B cell (primary cell): ENCODE results near the gene CAMTA1. TPM values are rescaled to one million over a fixed set of nuclear protein-coding genes. Genes with fewer than 3 reads are reported as not detected.

Experiments
- ATAC-seq: fragments of 200-7000 bp; cut with Tn5 transposase; one replicate; pipeline ENCODE4 v1.10.0; 2021; ENCODE audit warnings: low read depth, mild to moderate bottlenecking, moderate number of reproducible peaks, moderate library complexity
- CTCF ChIA-PET: fragments of 350-600 bp; sonication (Branson Sonifier 250); formaldehyde crosslinking; loops from one replicate; lab custom pipeline; 2021; ENCODE audit warnings: antibody characterized with exemption, inconsistent platforms; lab: Charles Lee
- POLR2A ChIA-PET: fragments of 350-600 bp; sonication (Branson Sonifier 250); formaldehyde crosslinking; loops from one replicate; lab custom pipeline; 2021; ENCODE audit warnings: antibody characterized with exemption; lab: Charles Lee
- DNase-seq: peaks from one replicate; pipeline ENCODE4 v3.0.0; 2013
- H2AFZ ChIP-seq: 2 replicates; pipeline ENCODE4 v1.6.1; 2012; ENCODE audit warnings: mild to moderate bottlenecking, low read depth, low read length; ENCODE audit not compliant: insufficient read depth, poor library complexity, severe bottlenecking
- H3K27ac ChIP-seq, 2 donors: 1 replicate in 1 of 2; 2 replicates in 1 of 2; pipeline ENCODE4 v1.5.1; 2012 to 2013; ENCODE audit warnings: low read length in 2 of 2, mild to moderate bottlenecking in 2 of 2, moderate library complexity in 1 of 2
- H3K27me3 ChIP-seq, 4 experiments: fragments of 200-600 bp in 1 of 4; sonication (generic) in 1 of 4; replicated peaks in 1 of 4; 1 replicate in 2 of 4; 2 replicates in 2 of 4; pipeline versions ENCODE4 v1.6.1 to v1.7.0; 2013 to 2016; ENCODE audit warnings: low read length in 3 of 4, mild to moderate bottlenecking in 2 of 4, mixed read lengths in 1 of 4, moderate library complexity in 1 of 4; ENCODE audit not compliant: insufficient read depth in 4 of 4, control insufficient read depth in 3 of 4; ENCODE audit errors: control extremely low read depth in 1 of 4
- H3K36me3 ChIP-seq, 2 experiments: replicated peaks in 1 of 2; 1 replicate in 1 of 2; 2 replicates in 1 of 2; pipeline versions ENCODE4 v1.6.1 to v1.7.1; 2013; ENCODE audit warnings: low read length in 1 of 2; ENCODE audit not compliant: insufficient read depth in 2 of 2, control insufficient read depth in 1 of 2; ENCODE audit errors: control extremely low read depth in 1 of 2, extremely low read depth in 1 of 2
- H3K4me1 ChIP-seq, 2 donors: fragments of 200-600 bp in 1 of 2; sonication (generic) in 1 of 2; 1 replicate in 1 of 2; 2 replicates in 1 of 2; pipeline versions ENCODE4 v1.5.1 to v1.6.1; 2013 to 2017; ENCODE audit warnings: low read length in 2 of 2; ENCODE audit not compliant: control insufficient read depth in 2 of 2, insufficient read depth in 2 of 2
- H3K4me2 ChIP-seq: replicated peaks from 2 replicates; pipeline ENCODE3; 2012; ENCODE audit warnings: mild to moderate bottlenecking, low read depth, low read length; ENCODE audit not compliant: poor library complexity, severe bottlenecking
- H3K4me3 ChIP-seq, 5 experiments: fragments of 200-600 bp in 1 of 5; sonication (generic) in 1 of 5; 1 replicate in 3 of 5; 2 replicates in 2 of 5; pipeline versions ENCODE4 v1.5.1 to v1.7.0; 2011 to 2016; ENCODE audit warnings: low read length in 4 of 5, mild to moderate bottlenecking in 4 of 5, low read depth in 2 of 5, control low read depth in 1 of 5, moderate library complexity in 1 of 5; ENCODE audit not compliant: insufficient read depth in 1 of 5; ENCODE audit errors: control extremely low read depth in 1 of 5, extremely low read depth in 1 of 5
- H3K79me2 ChIP-seq: fragments of 200-600 bp; sonication (generic); one replicate; pipeline ENCODE4 v1.6.0; 2016; ENCODE audit warnings: low read length; ENCODE audit not compliant: control insufficient read depth, insufficient read depth
- H3K9ac ChIP-seq: fragments of 200-600 bp; sonication (generic); 2 replicates; pipeline ENCODE4 v1.6.1; 2017; ENCODE audit warnings: mild to moderate bottlenecking, low read length, moderate library complexity
- H3K9me3 ChIP-seq, 3 donors: one replicate each; pipeline versions ENCODE4 v1.6.1 to v1.7.1; 2013; ENCODE audit warnings: low read length in 2 of 3; ENCODE audit not compliant: control insufficient read depth in 2 of 3, insufficient read depth in 1 of 3; ENCODE audit errors: control extremely low read depth in 1 of 3
- H4K20me1 ChIP-seq: 2 replicates; pipeline ENCODE4 v1.6.0; 2012; ENCODE audit warnings: mild to moderate bottlenecking, low read length; ENCODE audit not compliant: insufficient read depth, control insufficient read depth, poor library complexity, severe bottlenecking
- H3K27ac Mint-ChIP-seq: one replicate; pipeline ENCODE4 v1.8.0; 2021; ENCODE audit warnings: mixed read lengths
- H3K27me3 Mint-ChIP-seq: one replicate; pipeline ENCODE4 v1.8.0; 2021; ENCODE audit warnings: mixed read lengths
- H3K4me1 Mint-ChIP-seq: one replicate; pipeline ENCODE4 v1.8.0; 2021; ENCODE audit warnings: mixed read lengths
- H3K4me3 Mint-ChIP-seq: one replicate; pipeline ENCODE4 v1.8.0; 2021; ENCODE audit warnings: mixed read lengths
- H3K9me3 Mint-ChIP-seq: one replicate; pipeline ENCODE4 v1.8.0; 2022; ENCODE audit warnings: mixed read lengths; ENCODE audit not compliant: insufficient read depth
- EZH2 ChIP-seq: IDR thresholded peaks from 2 replicates; pipeline ENCODE4 v1.6.1; 2012; ENCODE audit warnings: borderline replicate concordance, low read depth, mild to moderate bottlenecking, moderate library complexity, low read length; ENCODE audit not compliant: insufficient read depth, poor library complexity, severe bottlenecking
- WGBS: methylation state at CpG from one replicate; pipeline ENCODE4 v1.1.5; 2013; ENCODE audit warnings: missing lambda C conversion rate; ENCODE audit not compliant: insufficient coverage; 5-methylcytosine and 5-hydroxymethylcytosine counted together
- intact Hi-C: fragments of 100-400 bp; cut with micrococcal nuclease; formaldehyde crosslinking; loops from one replicate; pipeline ENCODE4 v1.10.0; 2022
- polyA plus RNA-seq: library from polyadenylated mRNA; depleted of rRNA; stranded (reverse); fragments of >200 nt; gene quantifications from 2 replicates; pipeline ENCODE4 v1.2.3, GENCODE V29; 2012
- total RNA-seq, 2 donors: library from RNA; stranded (reverse); fragments of 120-200 nt in 1 of 2; gene quantifications; 1 replicate in 1 of 2; 2 replicates in 1 of 2; pipeline versions ENCODE4 v1.2.3 to v1.2.4, GENCODE V29; 2013 to 2022
- TF ChIP-seq, protein P1 (sequence below): fragments of 200-600 bp; IDR thresholded peaks from one replicate; pipeline ENCODE4 v1.8.0; 2022; ENCODE audit warnings: antibody characterized with exemption, mild to moderate bottlenecking

The CAMTA1 gene
- total and polyA plus RNA-seq, 2 donors (not counting 1 experiment from before 2014, with no cell fraction given), result 42.2 to 45.7 TPM

DNA sequence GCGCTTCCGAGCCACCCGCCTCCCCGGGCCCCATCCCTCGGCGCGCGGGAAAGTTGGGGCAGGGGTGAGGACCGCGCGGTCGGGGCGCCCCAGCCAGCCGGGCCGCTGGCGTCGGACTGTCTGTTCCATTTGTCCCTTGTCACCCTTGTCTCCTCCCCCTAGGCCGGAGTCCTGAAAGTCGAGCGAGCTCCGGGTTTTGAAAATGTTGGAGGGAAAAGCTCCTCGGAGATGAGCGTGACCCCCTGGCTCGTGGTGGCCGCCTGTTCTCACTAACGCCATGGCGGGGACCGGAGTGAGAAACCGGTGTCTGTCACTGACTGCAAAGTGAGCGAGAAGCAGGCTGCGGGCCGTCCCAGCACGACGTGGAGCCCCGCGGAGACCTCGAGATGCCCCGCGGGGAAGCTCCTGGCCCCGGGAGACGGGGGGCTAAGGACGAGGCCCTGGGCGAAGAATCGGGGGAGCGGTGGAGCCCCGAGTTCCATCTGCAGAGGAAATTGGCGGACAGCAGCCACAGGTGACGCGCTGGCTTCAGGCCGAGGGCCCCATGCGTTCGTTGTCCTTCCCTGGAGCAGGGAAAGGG lies 999.3 kb downstream of the CAMTA1 start:
- no peaks in the 10 kb centered on the region for H3K27me3 ChIP-seq
- peak overlapping the region; percentile 34 for H3K9ac ChIP-seq
- 63% methylated on average over 35 of the region's 52 CpGs for WGBS
- no peak for DNase-seq
- peak overlapping the region in 2 of 5 experiments; percentile 37 to 45 for H3K4me3 ChIP-seq
- H2AFZ ChIP-seq, result peak overlapping the region; percentile 81
- ChIA-PET CTCF (interaction anchor here (2.6 kb wide), 1 partner anchor 33 kb away, joined by 9 read pairs; no protein-coding TSS in a partner anchor), POLR2A (interaction anchor here (1.7 kb wide), 1 partner anchor 13 kb away, joined by 5 read pairs; the partner anchor contains the start of gene VAMP3)
- Mint-ChIP-seq H3K9me3 (no peaks in the 10 kb centered on the region), H3K4me1 (peaks cover 21% of the 10 kb centered on the region), H3K27me3 (no peaks in the 10 kb centered on the region), H3K4me3 (peak overlapping the region; percentile 64), H3K27ac (peak overlapping the region; percentile 68)
- H3K36me3 ChIP-seq, result peaks cover 5 to 15% of the 10 kb centered on the region in 2 experiments
- peaks cover 8 to 22% of the 10 kb centered on the region in 2 donors for H3K4me1 ChIP-seq
- H3K9me3 ChIP-seq, result peaks cover 0 to 7% (median 1%) of the 10 kb centered on the region in 3 donors
- H3K79me2 ChIP-seq, result no peaks in the 10 kb centered on the region
- intact Hi-C loops, result loop anchor here (10.0 kb wide), 1 partner anchor 1790 kb away; the partner anchor contains the start of gene NPHP4
- H3K27ac ChIP-seq, result peak overlapping the region in 1 of 2 donors; percentile 65
- no peaks in the 10 kb centered on the region for H4K20me1 ChIP-seq
- no peak for ATAC-seq
- H3K4me2 ChIP-seq, result peak overlapping the region; percentile 90
- TF ChIP-seq EZH2, result no peak
- TF ChIP-seq, protein P1, sequence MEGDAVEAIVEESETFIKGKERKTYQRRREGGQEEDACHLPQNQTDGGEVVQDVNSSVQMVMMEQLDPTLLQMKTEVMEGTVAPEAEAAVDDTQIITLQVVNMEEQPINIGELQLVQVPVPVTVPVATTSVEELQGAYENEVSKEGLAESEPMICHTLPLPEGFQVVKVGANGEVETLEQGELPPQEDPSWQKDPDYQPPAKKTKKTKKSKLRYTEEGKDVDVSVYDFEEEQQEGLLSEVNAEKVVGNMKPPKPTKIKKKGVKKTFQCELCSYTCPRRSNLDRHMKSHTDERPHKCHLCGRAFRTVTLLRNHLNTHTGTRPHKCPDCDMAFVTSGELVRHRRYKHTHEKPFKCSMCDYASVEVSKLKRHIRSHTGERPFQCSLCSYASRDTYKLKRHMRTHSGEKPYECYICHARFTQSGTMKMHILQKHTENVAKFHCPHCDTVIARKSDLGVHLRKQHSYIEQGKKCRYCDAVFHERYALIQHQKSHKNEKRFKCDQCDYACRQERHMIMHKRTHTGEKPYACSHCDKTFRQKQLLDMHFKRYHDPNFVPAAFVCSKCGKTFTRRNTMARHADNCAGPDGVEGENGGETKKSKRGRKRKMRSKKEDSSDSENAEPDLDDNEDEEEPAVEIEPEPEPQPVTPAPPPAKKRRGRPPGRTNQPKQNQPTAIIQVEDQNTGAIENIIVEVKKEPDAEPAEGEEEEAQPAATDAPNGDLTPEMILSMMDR, result no peak

DNA sequence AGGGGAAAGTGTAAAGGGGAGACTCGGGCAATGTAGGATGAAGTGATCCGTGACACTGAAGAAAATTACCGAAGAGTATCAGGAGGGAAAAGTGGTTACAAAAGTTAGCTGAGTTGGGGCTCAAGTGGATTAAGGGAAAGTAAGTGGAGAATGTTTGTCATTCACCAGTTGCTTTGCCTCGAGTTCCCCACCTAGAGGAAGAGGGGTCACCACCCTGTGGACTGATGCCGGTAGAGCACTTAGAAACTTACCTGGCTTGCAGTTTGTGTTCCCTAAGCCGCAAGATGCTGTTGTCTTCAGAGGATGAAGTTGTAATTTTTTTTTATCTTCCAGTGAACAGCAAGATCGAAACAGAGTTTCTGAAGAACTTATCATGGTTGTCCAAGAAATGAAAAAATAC lies 999.9 kb downstream of the CAMTA1 start:
- peaks cover 21% of the 10 kb centered on the region for H3K4me1 Mint-ChIP-seq
- Histone ChIP-seq H3K79me2 (no peaks in the 10 kb centered on the region), H3K36me3 (peaks cover 3 to 11% of the 10 kb centered on the region in 2 experiments), H3K9ac (no peak overlapping the region), H3K9me3 (peaks cover 1 to 7% (median 5%) of the 10 kb centered on the region in 3 donors), H3K27me3 (no peaks in the 10 kb centered on the region), H2AFZ (peak overlapping the region; percentile 81), H4K20me1 (no peaks in the 10 kb centered on the region), H3K4me3 (no peak overlapping the region), H3K27ac (no peak overlapping the region), H3K4me1 (peaks cover 8 to 22% of the 10 kb centered on the region in 2 donors), H3K4me2 (no peak overlapping the region)
- no peaks in the 10 kb centered on the region for H3K27me3 Mint-ChIP-seq
- peaks cover 4% of the 10 kb centered on the region for H3K9me3 Mint-ChIP-seq
- H3K4me3 Mint-ChIP-seq, result peak overlapping the region; percentile 64
- ChIA-PET POLR2A (no interaction called here), CTCF (interaction anchor here (2.6 kb wide), 1 partner anchor 33 kb away, joined by 9 read pairs; no protein-coding TSS in a partner anchor)
- no peak for TF ChIP-seq EZH2
- TF ChIP-seq, protein P1, result no peak
- DNase-seq (no peak), ATAC-seq (no peak)
- H3K27ac Mint-ChIP-seq, result peak overlapping the region; percentile 68
- WGBS, result 97% methylated on average over 7 of the region's 7 CpGs
- intact Hi-C loops, result loop anchor here (10.0 kb wide), 1 partner anchor 1790 kb away; the partner anchor contains the start of gene NPHP4
